H1 (cell line): Measurements from ENCODE around the gene GPR21. TPM values are rescaled to one million over a fixed set of nuclear protein-coding genes. Genes with fewer than 3 reads are reported as not detected.

ENCODE experiments used
- CTCF ChIA-PET: fragments of 300-600 bp; sonication (Branson Sonifier 250); formaldehyde crosslinking; loops from one replicate; lab custom pipeline; 2021; ENCODE audit not compliant: partially characterized antibody; lab: Charles Lee
- POLR2A ChIA-PET: fragments of 300-600 bp; sonication (Branson Sonifier 250); formaldehyde crosslinking; loops from one replicate; lab custom pipeline; 2021; ENCODE audit warnings: inconsistent platforms; ENCODE audit not compliant: partially characterized antibody; lab: Charles Lee
- DNase-seq, 2 experiments: peaks; one replicate each; pipeline versions ENCODE4 v3.0.0 to v3.0.0-alpha.2; 2010 to 2022; ENCODE audit warnings: low spot score in 2 of 2, low read depth in 1 of 2, mixed read lengths in 1 of 2
- FAIRE-seq: peaks from 2 replicates; lab custom pipeline; 2011; peaks lifted over from hg19 to GRCh38; lab: Jason Lieb, UNC
- H2AFZ ChIP-seq: 2 replicates; pipeline ENCODE4 v1.8.1; 2012; ENCODE audit warnings: low read length, inconsistent platforms
- H2AK5ac ChIP-seq: 2 replicates; pipeline ENCODE4 v1.6.1; 2013; ENCODE audit warnings: low read depth, low read length
- H2BK120ac ChIP-seq: replicated peaks from 2 replicates; pipeline ENCODE3; 2013; ENCODE audit warnings: low read depth, low read length, inconsistent platforms
- H2BK12ac ChIP-seq: 2 replicates; pipeline ENCODE4 v1.6.1; 2013; ENCODE audit warnings: low read depth, low read length
- H2BK15ac ChIP-seq: 2 replicates; pipeline ENCODE4 v1.6.1; 2013; ENCODE audit warnings: low read length
- H2BK20ac ChIP-seq: 2 replicates; pipeline ENCODE4 v1.6.1; 2013; ENCODE audit warnings: low read length
- H2BK5ac ChIP-seq: 2 replicates; pipeline ENCODE4 v1.6.1; 2013; ENCODE audit warnings: low read depth, low read length
- H3K14ac ChIP-seq: 2 replicates; pipeline ENCODE4 v1.6.1; 2013; ENCODE audit warnings: inconsistent platforms; ENCODE audit not compliant: insufficient read length
- H3K18ac ChIP-seq: 2 replicates; pipeline ENCODE4 v1.6.1; 2013; ENCODE audit warnings: low read length; ENCODE audit errors: extremely low read depth
- H3K23ac ChIP-seq: 2 replicates; pipeline ENCODE4 v1.6.1; 2013; ENCODE audit warnings: inconsistent platforms; ENCODE audit not compliant: insufficient read length
- H3K23me2 ChIP-seq: 2 replicates; pipeline ENCODE4 v1.6.1; 2013; ENCODE audit warnings: low read depth, low read length
- H3K27ac ChIP-seq: 2 replicates; pipeline ENCODE4 v1.6.1; 2011; ENCODE audit warnings: low read depth, low read length, inconsistent platforms
- H3K27me3 ChIP-seq, 4 experiments: replicated peaks in 1 of 4; 1 replicate in 1 of 4; 2 replicates in 3 of 4; pipeline versions ENCODE4 v1.6.1 to v1.8.1; 2011 to 2013; ENCODE audit warnings: low read length in 3 of 4, mild to moderate bottlenecking in 3 of 4, inconsistent platforms in 2 of 4, mixed read lengths in 2 of 4, moderate library complexity in 1 of 4; ENCODE audit not compliant: control insufficient read depth in 3 of 4, insufficient read depth in 3 of 4; ENCODE audit errors: extremely low read depth in 1 of 4
- H3K36me3 ChIP-seq, 4 experiments: 2 replicates each; pipeline versions ENCODE4 v1.6.1 to v1.8.1; 2011 to 2013; ENCODE audit warnings: mild to moderate bottlenecking in 4 of 4, low read length in 3 of 4, moderate library complexity in 2 of 4, control low read depth in 1 of 4, inconsistent platforms in 1 of 4; ENCODE audit not compliant: insufficient read depth in 4 of 4, control insufficient read depth in 2 of 4
- H3K4ac ChIP-seq: replicated peaks from 2 replicates; pipeline ENCODE3; 2013; ENCODE audit warnings: low read length, low read depth, mixed read lengths, inconsistent platforms; ENCODE audit not compliant: insufficient read length
- H3K4me1 ChIP-seq, 4 experiments: replicated peaks in 1 of 4; 1 replicate in 1 of 4; 2 replicates in 3 of 4; pipeline versions ENCODE4 v1.6.1 to v1.8.1; 2011 to 2013; ENCODE audit warnings: low read length in 3 of 4, inconsistent platforms in 2 of 4, mixed read lengths in 1 of 4; ENCODE audit not compliant: insufficient read depth in 4 of 4, control insufficient read depth in 3 of 4
- H3K4me2 ChIP-seq, 2 experiments: 2 replicates each; pipeline versions ENCODE4 v1.6.1 to v1.8.1; 2011 to 2013; ENCODE audit warnings: low read depth in 2 of 2, low read length in 2 of 2, control low read depth in 1 of 2, inconsistent platforms in 1 of 2, mild to moderate bottlenecking in 1 of 2; ENCODE audit not compliant: insufficient read depth in 1 of 2
- H3K4me3 ChIP-seq, 4 experiments: fragments of 200-600, 300-600 bp in 1 of 4; sonication (generic), shearing (Covaris generic), sonication (Bioruptor Twin) in 1 of 4; 2 replicates each; pipeline versions ENCODE4 v1.5.1 to v1.8.1; 2011 to 2016; ENCODE audit warnings: low read length in 4 of 4, low read depth in 3 of 4, control low read depth in 2 of 4, inconsistent platforms in 2 of 4, mild to moderate bottlenecking in 2 of 4, mixed read lengths in 1 of 4, moderate library complexity in 1 of 4; ENCODE audit not compliant: insufficient read depth in 2 of 4; ENCODE audit errors: extremely low read depth in 1 of 4
- H3K56ac ChIP-seq: replicated peaks from 2 replicates; pipeline ENCODE3; 2013; ENCODE audit warnings: low read depth, mild to moderate bottlenecking, mixed read lengths, low read length, inconsistent platforms; ENCODE audit not compliant: insufficient read length
- H3K79me1 ChIP-seq: 2 replicates; pipeline ENCODE4 v1.6.1; 2013; ENCODE audit warnings: low read depth, low read length, control low read depth
- H3K79me2 ChIP-seq, 2 experiments: 2 replicates each; pipeline versions ENCODE4 v1.6.1 to v1.8.1; 2012 to 2013; ENCODE audit warnings: low read length in 2 of 2, mild to moderate bottlenecking in 2 of 2, inconsistent platforms in 1 of 2; ENCODE audit not compliant: insufficient read depth in 2 of 2, control insufficient read depth in 1 of 2
- H3K9ac ChIP-seq, 4 experiments: replicated peaks in 1 of 4; 1 replicate in 1 of 4; 2 replicates in 3 of 4; pipeline versions ENCODE4 v1.6.1 to v1.8.1; 2011 to 2013; ENCODE audit warnings: low read depth in 3 of 4, low read length in 3 of 4, control low read depth in 2 of 4, mild to moderate bottlenecking in 2 of 4, moderate library complexity in 2 of 4, inconsistent platforms in 1 of 4; ENCODE audit errors: extremely low read depth in 1 of 4
- H3K9me3 ChIP-seq, 2 experiments: 2 replicates each; pipeline versions ENCODE4 v1.6.1 to v1.8.1; 2012 to 2013; ENCODE audit warnings: mild to moderate bottlenecking in 2 of 2, moderate library complexity in 2 of 2, control low read depth in 1 of 2, inconsistent platforms in 1 of 2, low read depth in 1 of 2, low read length in 1 of 2, mixed read lengths in 1 of 2; ENCODE audit not compliant: insufficient read depth in 2 of 2
- H4K20me1 ChIP-seq, 2 experiments: replicated peaks in 1 of 2; 2 replicates each; pipeline versions ENCODE3 to v1.8.1; 2011 to 2013; ENCODE audit warnings: inconsistent platforms in 2 of 2, low read length in 2 of 2, mild to moderate bottlenecking in 1 of 2; ENCODE audit not compliant: insufficient read depth in 2 of 2, control insufficient read depth in 1 of 2
- H4K5ac ChIP-seq: 2 replicates; pipeline ENCODE4 v1.6.1; 2013; ENCODE audit warnings: low read length, low read depth, mixed read lengths, inconsistent platforms; ENCODE audit not compliant: insufficient read length
- H4K8ac ChIP-seq: 2 replicates; pipeline ENCODE4 v1.8.0; 2013; ENCODE audit warnings: mild to moderate bottlenecking, moderate library complexity, low read length, inconsistent platforms; ENCODE audit not compliant: insufficient read depth; ENCODE audit errors: extremely low read depth
- H4K91ac ChIP-seq: replicated peaks from 2 replicates; pipeline ENCODE3; 2013; ENCODE audit warnings: low read length, mixed read lengths, inconsistent platforms; ENCODE audit not compliant: insufficient read length
- BRCA1 ChIP-seq: IDR thresholded peaks from 2 replicates; pipeline ENCODE4 v1.6.1; 2012; ENCODE audit warnings: low read depth, low read length, improper control_type of control experiment
- CHD1 ChIP-seq: IDR thresholded peaks from 2 replicates; pipeline ENCODE4 v1.6.1; 2012; ENCODE audit warnings: low read depth, low read length, improper control_type of control experiment
- JUN ChIP-seq: IDR thresholded peaks from 2 replicates; pipeline ENCODE4 v1.6.1; 2011; ENCODE audit warnings: low read depth, mild to moderate bottlenecking, improper control_type of control experiment, low read length
- WGBS, 2 experiments: shearing (Covaris generic) in 1 of 2; methylation state at CpG; one replicate each; pipeline versions ENCODE4 v1.1.6 to v1.1.7; 2013 to 2015; ENCODE audit warnings: low lambda C conversion rate in 2 of 2, mixed read lengths in 2 of 2, inconsistent platforms in 1 of 2, low coverage in 1 of 2, missing lambda C conversion rate in 1 of 2; ENCODE audit not compliant: insufficient replicate concordance in 2 of 2, insufficient coverage in 1 of 2, insufficient read length in 1 of 2; ENCODE audit errors: extremely low coverage in 1 of 2, missing lambda C conversion rate in 1 of 2; 5-methylcytosine and 5-hydroxymethylcytosine counted together
- polyA plus RNA-seq, 7 experiments: library from polyadenylated mRNA; depleted of rRNA in 3 of 7; stranded (reverse) in 5 of 7; unstranded in 2 of 7; fragments of >200 nt in 5 of 7; fragments of 200-250 nt in 2 of 7; gene quantifications; 1 replicate in 5 of 7; 2 replicates in 1 of 7; 4 replicates in 1 of 7; pipeline versions ENCODE4 v1.2.1 to v1.2.3, GENCODE V29; 2011 to 2013; ENCODE audit warnings: missing spikeins in 2 of 7, mixed read lengths in 2 of 7
- total RNA-seq: library from RNA; stranded (reverse); fragmentation: NEBNext Ultra II Directional; extraction: Animal tissue kit (Norgen Biotek cat#: 25700); gene quantifications from 2 replicates; pipeline ENCODE4 v1.2.1, GENCODE V29; 2021

Gene GPR21
- total and polyA plus RNA-seq, 2 of the 8 experiments (the other 6 are each of a cell fraction or from before 2014, with no cell fraction given) = 0.58 to 0.71 TPM

DNA sequence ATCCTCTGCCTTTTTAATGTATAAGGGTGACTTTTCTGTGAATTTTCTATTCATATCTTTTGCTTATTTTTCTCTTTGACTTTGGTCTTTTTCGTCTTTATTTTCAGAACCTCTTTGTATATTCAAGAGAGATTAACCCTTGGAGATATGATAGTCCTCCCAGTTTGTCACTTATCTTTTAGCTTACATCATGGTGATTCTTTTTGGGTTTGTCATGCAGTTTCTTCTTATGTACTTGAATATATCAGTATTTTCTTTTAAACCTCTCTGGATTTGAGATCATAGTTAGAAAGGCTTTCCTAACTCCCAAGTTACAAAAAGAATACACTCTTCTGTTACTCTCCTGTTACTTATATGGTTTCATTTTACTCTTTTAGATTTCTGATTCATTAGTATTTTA is 27.5 kb upstream of the GPR21 start:
- H2BK15ac ChIP-seq = no peak overlapping the region
- H3K27ac ChIP-seq = no peak overlapping the region
- H3K14ac ChIP-seq = no peak overlapping the region
- H4K8ac ChIP-seq = no peak overlapping the region
- H3K56ac ChIP-seq = no peak overlapping the region
- no peaks in the 10 kb centered on the region for H4K20me1 ChIP-seq
- DNase-seq (no peak), FAIRE-seq (no peak)
- no peak overlapping the region for H3K4me3 ChIP-seq
- POLR2A ChIA-PET = no interaction called here
- no peak overlapping the region for H3K4me2 ChIP-seq
- no peaks in the 10 kb centered on the region for H3K4me1 ChIP-seq
- no peaks in the 10 kb centered on the region for H3K27me3 ChIP-seq
- no peaks in the 10 kb centered on the region for H3K79me2 ChIP-seq
- no peak overlapping the region for H2BK5ac ChIP-seq
- no peak overlapping the region for H3K4ac ChIP-seq
- peaks cover 0 to 43% (median 5%) of the 10 kb centered on the region in 4 experiments; a peak in 5 of 8 replicates for H3K36me3 ChIP-seq
- CTCF ChIA-PET = no interaction called here
- no peak overlapping the region for H3K18ac ChIP-seq
- H2BK120ac ChIP-seq = no peak overlapping the region
- no peak overlapping the region for H2BK12ac ChIP-seq
- H2AFZ ChIP-seq = no peak overlapping the region
- 85% methylated on average over 1 of the region's 1 CpG; no CpG with 5 or more reads in 1 of the 2 experiments for WGBS, 2 experiments
- H3K9me3 ChIP-seq = no peaks in the 10 kb centered on the region
- H2BK20ac ChIP-seq = no peak overlapping the region
- H2AK5ac ChIP-seq = no peak overlapping the region
- no peaks in the 10 kb centered on the region for H3K23me2 ChIP-seq
- H4K5ac ChIP-seq = no peak overlapping the region
- H3K79me1 ChIP-seq = no peaks in the 10 kb centered on the region
- H3K23ac ChIP-seq = no peak overlapping the region
- H4K91ac ChIP-seq = no peak overlapping the region
- H3K9ac ChIP-seq = no peak overlapping the region
- no peak for TF ChIP-seq CHD1
- TF ChIP-seq BRCA1 = no peak
- no peak for TF ChIP-seq JUN
